Activated CD4-positive, alpha-beta memory T cell treated with anti-CD3 and anti-CD28 coated beads, Interleukin-2, amount 10 ng/mL, durations not matched to agents 7 days and 5 days (primary cell): ENCODE data around the gene CLUH. TPM values are rescaled to one million over a fixed set of nuclear protein-coding genes. Genes with fewer than 3 reads are reported as not detected.
"Not testable (repeated sequence)": the region's sequence is repeated elsewhere in the genome, so short reads cannot be mapped to it uniquely, and the experiment has no call there.

ENCODE experiments used
- CTCF ChIA-PET: fragments of 350-600 bp; sonication (Branson Sonifier 250); formaldehyde crosslinking; loops from one replicate; lab custom pipeline; 2021; ENCODE audit warnings: antibody characterized with exemption, inconsistent platforms; lab: Charles Lee
- POLR2A ChIA-PET: fragments of 350-600 bp; sonication (Branson Sonifier 250); formaldehyde crosslinking; loops from one replicate; lab custom pipeline; 2021; ENCODE audit warnings: antibody characterized with exemption; lab: Charles Lee
- DNase-seq: peaks from one replicate; pipeline ENCODE4 v3.0.0-alpha.2; 2020
- H3K27ac Mint-ChIP-seq: one replicate; pipeline ENCODE4 v1.8.0; 2021; ENCODE audit warnings: mild to moderate bottlenecking, mixed read lengths
- H3K27me3 Mint-ChIP-seq: one replicate; pipeline ENCODE4 v1.8.0; 2021; ENCODE audit warnings: mixed read lengths
- H3K36me3 Mint-ChIP-seq: one replicate; pipeline ENCODE4 v1.8.0; 2021; ENCODE audit warnings: low read depth, mixed read lengths
- H3K4me1 Mint-ChIP-seq: one replicate; pipeline ENCODE4 v1.8.0; 2021; ENCODE audit warnings: mixed read lengths
- H3K4me3 Mint-ChIP-seq: one replicate; pipeline ENCODE4 v1.8.0; 2021; ENCODE audit warnings: mild to moderate bottlenecking, mixed read lengths
- H3K9me3 Mint-ChIP-seq: one replicate; pipeline ENCODE4 v1.8.0; 2021; ENCODE audit warnings: mixed read lengths
- total RNA-seq, 2 experiments: library from RNA; stranded (reverse); gene quantifications; one replicate each; pipeline ENCODE4 v1.2.3, GENCODE V29; 2021

The CLUH gene
- total RNA-seq, 2 experiments from 2014 or later, result 36.4 to 37.9 TPM

DNA sequence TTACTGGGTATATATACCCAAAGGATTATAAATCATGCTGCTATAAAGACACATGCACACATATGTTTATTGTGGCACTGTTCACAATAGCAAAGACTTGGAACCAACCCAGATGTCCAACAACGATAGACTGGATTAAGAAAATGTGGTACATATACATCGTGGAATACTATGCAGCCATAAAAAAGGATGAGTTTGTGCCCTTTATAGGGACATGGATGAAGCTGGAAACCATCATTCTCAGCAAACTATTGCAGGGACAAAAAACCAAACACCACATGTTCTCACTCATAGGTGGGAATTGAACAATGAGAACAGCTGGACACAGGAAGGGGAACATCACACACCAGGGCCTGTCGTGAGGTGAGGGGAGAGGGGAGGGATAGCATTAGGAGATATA, 58.7 kb downstream of the CLUH start:
- H3K4me3 Mint-ChIP-seq, H3K9me3 Mint-ChIP-seq, CTCF ChIA-PET, POLR2A ChIA-PET, H3K27ac Mint-ChIP-seq, DNase-seq, H3K27me3 Mint-ChIP-seq: not testable (repeated sequence)
- Mint-ChIP-seq H3K4me1 (peaks cover 11% of the 10 kb centered on the region), H3K36me3 (peaks cover 48% of the 10 kb centered on the region)

DNA sequence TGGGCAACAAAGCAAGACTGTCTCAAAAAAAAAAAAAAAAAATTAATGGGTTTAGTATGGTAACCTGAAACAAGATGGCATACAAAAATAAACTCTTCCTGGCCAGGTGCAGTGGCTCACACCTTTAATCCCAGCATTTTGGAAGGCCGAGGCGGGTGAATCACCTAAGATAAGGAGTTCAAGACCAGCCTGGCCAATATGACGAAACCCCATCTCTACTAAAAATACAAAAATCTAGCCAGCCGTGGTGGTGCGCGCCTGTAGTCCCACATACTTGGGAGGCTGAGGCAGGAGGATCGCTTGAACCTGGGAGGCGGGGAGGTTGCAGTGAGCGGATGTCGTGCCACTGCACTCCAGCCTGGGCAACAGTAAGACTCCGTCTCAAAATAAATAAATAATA, 62.4 kb downstream of the CLUH start:
- Mint-ChIP-seq H3K27ac (no peak overlapping the region), H3K9me3 (no peaks in the 10 kb centered on the region), H3K4me1 (peaks cover 4% of the 10 kb centered on the region), H3K4me3 (no peak overlapping the region), H3K36me3 (peaks cover 48% of the 10 kb centered on the region), H3K27me3 (no peaks in the 10 kb centered on the region)
- POLR2A ChIA-PET, result no interaction called here
- CTCF ChIA-PET, result no interaction called here
- no peak for DNase-seq

DNA sequence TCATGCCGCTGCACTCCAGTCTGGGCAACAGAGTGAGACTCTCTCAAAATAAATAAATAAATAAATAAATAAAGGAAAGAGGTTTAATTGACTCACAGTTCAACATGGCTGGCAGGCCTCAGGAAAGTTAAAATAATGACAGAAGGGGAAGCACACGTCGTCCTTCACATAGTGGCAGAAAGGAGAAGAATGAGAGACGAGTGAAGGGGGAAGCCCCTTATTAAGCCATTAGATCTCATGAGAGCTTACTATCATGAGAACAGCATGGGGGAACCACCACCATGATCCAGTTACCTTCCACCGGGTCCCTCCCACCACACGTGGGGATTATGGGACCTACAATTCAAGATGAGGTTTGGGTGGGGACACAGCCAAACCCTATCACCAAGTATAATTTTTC, 63.6 kb downstream of the CLUH start:
- H3K9me3 Mint-ChIP-seq, result no peaks in the 10 kb centered on the region
- POLR2A ChIA-PET, result no interaction called here
- CTCF ChIA-PET, result interaction anchor here (0.7 kb wide), 1 partner anchor 12 kb away, joined by 3 read pairs; no protein-coding TSS in a partner anchor

DNA sequence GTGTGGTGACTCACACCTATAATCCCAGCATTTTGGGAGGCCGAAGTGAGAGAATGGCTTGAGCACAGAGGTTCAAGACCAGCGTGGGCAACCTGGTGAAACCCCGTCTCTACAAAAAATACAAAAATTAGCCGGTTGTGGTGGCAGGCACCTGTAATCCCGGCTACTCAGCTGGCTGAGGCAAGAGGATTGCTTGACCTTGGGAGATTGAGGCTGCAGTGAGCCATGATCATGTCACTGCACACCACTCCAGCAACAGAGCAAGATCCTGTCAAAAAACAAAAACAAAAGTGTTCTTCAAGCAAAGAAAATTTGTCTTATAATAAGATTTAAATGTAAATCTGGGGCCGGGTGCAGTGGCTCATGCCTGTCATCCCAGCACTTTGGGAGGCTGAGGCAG, 66.6 kb downstream of the CLUH start:
- H3K4me3 Mint-ChIP-seq, result no peak overlapping the region
- POLR2A ChIA-PET, result no interaction called here
- no peaks in the 10 kb centered on the region for H3K9me3 Mint-ChIP-seq
- DNase-seq, result no peak
- H3K36me3 Mint-ChIP-seq, result peaks cover 57% of the 10 kb centered on the region
- CTCF ChIA-PET, result no interaction called here
- H3K27me3 Mint-ChIP-seq, result no peaks in the 10 kb centered on the region
- H3K4me1 Mint-ChIP-seq, result peaks cover 2% of the 10 kb centered on the region
- no peak overlapping the region for H3K27ac Mint-ChIP-seq

More for the DNA sequence above, 63.6 kb downstream of the CLUH start:
- Mint-ChIP-seq H3K36me3 (peaks cover 50% of the 10 kb centered on the region), H3K4me1 (peaks cover 4% of the 10 kb centered on the region), H3K27ac (no peak overlapping the region), H3K4me3 (no peak overlapping the region), H3K27me3 (no peaks in the 10 kb centered on the region)
- no peak for DNase-seq

Other genes with a start within 250 kb of the CLUH start
- gene METTL16, start 199.9 kb downstream of the CLUH start, total RNA-seq, result 10 to 100 TPM; 19.7 to 21.3 TPM
- 100 to 1,000 TPM; 183 to 186 TPM for gene PAFAH1B1, start 118.1 kb downstream of the CLUH start, total RNA-seq
- gene CCDC92B, start 37.9 kb upstream of the CLUH start, total RNA-seq, result under 1 TPM in 1 of 2 experiments, not detected in 1; 0.10 TPM
- gene RAP1GAP2, start 84.7 kb upstream of the CLUH start, total RNA-seq, result 10 to 100 TPM; 36.7 to 39.8 TPM